Activated CD8-positive, alpha-beta memory T cell treated with anti-CD3 and anti-CD28 coated beads, Interleukin-2, amount 50 U/mL, for 24 hours (primary cell): ENCODE results near the gene FOXK1.
"Not testable (repeated sequence)": the region's sequence is repeated elsewhere in the genome, so short reads cannot be mapped to it uniquely, and the experiment has no call there.

Experiments used
- DNase-seq: peaks from one replicate; pipeline ENCODE4 v3.0.0-alpha.2; 2020; ENCODE audit errors: extremely low read depth

Gene FOXK1

DNA sequence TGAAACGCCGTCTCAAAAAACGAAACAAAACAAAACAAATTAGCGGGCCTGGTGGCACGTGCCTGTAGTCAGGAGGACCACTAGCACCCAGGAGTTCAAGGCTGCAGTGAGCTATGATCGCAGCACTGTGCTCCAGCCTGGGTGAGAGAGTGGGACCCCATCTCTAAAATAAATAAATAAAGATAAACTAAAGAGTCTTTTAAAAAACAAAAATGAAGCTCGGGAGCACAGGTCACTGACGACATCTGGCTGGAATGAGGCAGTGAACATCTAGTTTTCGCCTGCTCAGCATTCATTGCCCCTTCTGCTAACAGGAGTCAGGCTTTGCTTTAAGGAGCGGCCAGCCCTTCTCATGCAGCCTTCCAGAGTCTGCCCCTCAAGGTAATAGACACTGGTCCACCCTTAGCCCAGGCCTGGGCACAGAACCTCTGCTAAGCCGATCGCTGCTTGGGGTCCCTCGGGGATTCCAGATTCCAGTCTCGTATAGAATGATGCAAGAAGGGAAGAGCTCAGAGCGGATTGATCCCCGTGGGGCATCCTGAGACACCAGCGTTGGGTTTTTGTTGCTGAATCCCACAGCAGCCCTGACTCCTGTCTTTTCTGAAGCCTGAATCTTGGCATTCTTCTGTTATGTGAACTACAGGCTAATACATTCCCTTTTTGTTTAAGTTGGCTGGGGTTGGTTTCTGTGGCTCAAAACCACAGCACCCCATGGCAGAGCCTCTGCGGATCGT, 14.2 kb upstream of the FOXK1 start:
- no peak for DNase-seq

- no peak for DNase-seq
Observed at GRCh38 chr7:4668510-4668847, 13.6 kb upstream of the FOXK1 start.

- DNase-seq = no peak
Observed at GRCh38 chr7:4670791-4671190, 11.3 kb upstream of the FOXK1 start.

- DNase-seq = no peak
Observed at GRCh38 chr7:4675771-4676367, 6.2 kb upstream of the FOXK1 start.

- DNase-seq = not testable (repeated sequence)
Observed at GRCh38 chr7:4677518-4677917, 4.6 kb upstream of the FOXK1 start.

DNA sequence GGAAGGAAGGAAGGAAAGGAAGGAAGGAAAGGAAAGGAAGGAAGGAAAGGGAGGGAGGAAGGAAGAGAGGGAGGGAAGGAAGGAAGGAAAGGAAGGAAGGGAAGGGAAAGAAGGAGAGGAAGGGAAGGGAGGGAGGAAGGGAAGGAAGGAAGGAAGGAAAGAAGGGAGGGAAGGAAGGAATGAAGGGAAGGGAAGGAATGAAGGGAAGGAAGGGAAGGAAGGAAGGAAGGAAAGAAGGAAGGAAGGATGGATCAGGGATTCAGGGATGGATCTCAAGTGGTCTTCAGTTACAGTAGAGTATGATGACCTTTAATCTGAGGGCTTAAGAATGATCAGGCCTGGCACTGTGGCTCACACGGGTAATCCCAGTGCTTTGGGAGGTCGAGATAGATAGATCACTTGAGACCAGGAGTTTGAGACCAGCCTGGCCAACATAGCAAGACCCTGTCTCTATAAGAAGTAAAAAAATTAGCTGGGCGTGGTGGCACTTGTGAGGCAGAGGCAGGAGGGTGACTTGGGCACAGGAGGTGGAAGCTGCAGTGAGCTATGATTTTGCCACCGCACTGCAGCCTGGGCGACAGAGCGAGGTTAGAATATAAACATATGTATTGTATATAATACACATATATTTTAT, 760 bp upstream of the FOXK1 start:
- DNase-seq = no peak

DNA sequence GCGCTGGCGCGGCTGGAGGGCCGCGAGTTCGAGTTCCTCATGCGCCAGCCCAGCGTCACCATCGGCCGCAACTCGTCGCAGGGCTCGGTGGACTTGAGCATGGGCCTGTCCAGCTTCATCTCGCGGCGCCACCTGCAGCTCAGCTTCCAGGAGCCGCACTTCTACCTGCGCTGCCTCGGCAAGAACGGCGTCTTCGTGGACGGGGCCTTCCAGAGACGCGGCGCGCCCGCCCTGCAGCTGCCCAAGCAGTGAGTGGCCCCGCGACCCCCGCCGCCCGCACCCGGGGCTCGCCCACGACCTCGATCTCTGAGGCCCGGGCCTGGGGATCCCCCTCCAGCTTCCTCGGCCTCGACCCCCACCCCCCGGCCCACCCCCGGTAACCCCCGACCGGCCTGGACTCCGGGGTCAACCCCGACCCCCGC, 537 bp downstream of the FOXK1 start:
- no peak for DNase-seq

DNA sequence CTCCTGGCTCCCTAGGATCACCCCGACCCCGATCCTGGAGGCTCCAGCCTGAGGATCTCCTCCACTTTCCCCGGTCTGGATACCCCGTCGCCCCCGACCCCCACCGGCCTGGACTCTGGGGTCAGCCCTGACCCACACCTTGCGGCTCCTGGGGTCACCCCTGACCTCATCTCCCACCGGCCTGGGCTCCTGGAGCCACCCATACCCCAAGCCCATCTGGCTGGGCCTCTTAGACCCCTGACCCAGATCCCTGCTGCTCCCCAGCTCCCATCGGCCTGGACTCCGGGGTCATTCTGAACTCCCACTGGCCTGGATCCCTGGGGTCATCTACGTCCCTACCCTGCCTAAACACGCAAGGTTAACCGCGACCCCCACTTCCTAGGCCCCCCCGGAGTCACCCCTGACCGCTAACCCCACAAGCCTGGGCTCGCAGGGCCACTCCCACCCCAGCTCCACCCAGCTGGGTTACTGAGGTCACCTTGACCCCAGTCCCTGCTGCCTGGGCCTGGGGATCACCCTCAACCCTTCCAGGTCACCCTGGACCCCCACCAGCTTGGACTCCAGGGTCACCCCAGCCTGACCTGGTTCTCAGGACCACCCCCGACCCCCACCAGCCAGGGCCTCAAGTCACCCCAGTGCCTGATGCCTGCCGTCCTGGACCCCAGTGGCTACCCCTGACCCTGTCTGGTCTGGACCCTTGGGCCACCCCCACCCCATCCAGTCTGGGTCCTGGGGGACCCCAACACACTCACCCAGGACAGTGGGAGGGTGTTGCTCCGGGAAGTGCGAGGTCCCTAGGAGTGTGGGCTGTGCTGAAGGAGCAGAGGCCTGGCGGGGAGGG, 1.2 kb downstream of the FOXK1 start:
- no peak for DNase-seq

- DNase-seq = no peak
Observed at GRCh38 chr7:4683884-4684565, 1.9 kb downstream of the FOXK1 start.

GRCh38 chr7:4684846-4685245, 2.8 kb downstream of the FOXK1 start:
- no peak for DNase-seq

DNA sequence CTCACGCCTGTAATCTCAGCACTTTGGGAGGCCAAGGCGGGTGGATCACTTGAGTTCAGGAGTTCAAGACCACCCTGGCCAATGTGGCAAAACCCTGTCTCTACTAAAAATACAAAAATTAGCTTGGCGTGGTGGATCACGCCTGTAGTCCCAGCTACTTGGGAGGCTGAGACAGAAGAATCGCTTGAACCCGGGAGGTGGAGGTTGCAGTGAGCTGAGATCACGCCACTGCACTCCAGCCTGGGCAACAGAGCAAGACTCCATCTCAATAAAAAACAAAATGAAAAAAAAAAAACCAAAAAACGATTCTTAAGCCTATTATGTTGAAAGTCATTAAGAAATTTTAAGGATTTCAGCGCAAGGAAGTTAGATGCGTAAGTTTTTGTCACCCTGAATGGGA, 3.6 kb downstream of the FOXK1 start:
- not testable (repeated sequence) for DNase-seq

GRCh38 chr7:4687956-4688355, 5.9 kb downstream of the FOXK1 start:
- no peak for DNase-seq

DNA sequence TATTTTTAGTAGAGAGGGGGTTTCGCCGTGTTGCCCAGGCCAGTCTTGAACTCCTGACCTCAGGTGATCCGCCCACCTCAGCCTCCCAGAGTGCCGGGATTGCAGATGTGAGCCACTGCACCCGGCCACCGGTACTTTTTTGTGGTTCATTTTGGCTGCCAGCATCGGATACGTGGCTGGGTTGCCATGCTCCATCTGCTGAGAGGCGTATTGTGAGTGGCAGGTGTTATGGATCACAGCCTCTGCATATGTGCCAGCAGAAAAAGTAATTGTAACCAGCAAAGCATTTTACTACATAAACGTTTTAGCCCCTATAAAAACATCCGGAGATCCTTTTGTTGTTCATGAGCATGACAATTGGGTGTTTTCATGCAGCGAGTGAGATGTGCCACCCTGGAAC, 7.1 kb downstream of the FOXK1 start:
- DNase-seq = no peak

GRCh38 chr7:4689668-4690067, 7.6 kb downstream of the FOXK1 start:
- DNase-seq = no peak

- DNase-seq = no peak
Observed at GRCh38 chr7:4690953-4691856, 9.1 kb downstream of the FOXK1 start.

DNA sequence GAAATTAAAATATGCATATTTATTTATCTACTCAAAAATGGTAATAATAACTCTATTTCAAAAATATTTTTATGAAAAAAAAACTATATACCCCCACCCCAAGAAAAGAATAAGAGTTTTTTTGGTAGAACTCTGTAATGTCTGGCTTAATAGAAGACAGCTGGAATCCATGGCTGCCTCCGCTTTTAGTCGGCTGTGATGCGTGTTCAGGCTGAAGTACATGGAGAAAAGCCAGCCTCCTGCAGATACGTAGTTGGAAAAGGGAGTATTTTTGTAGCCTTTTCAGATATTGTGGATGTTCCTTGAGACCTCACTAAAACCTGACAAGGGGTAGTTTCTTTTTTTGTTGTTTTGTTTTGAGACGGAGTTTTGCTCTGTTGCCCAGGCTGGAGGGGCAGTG, 10.0 kb downstream of the FOXK1 start:
- DNase-seq = no peak

DNA sequence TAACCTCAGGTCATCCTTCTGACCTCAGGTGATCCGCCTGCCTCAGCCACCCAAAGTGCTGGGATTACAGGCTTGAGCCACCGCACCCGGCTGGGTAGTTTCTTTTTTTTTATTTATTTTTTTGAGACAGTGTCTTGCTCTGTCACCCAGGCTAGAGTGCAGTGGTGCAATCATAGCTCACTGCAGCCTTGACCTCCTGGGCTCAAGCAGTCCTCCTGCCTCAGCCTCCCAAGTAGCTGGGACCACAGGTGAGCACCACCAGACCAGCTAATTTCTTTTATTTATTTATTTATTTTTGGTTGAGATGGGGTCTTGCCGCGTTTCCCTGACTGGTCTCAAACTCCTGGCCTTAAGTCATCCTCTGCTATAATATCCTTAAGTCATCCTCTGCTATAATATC, 10.5 kb downstream of the FOXK1 start:
- not testable (repeated sequence) for DNase-seq

DNA sequence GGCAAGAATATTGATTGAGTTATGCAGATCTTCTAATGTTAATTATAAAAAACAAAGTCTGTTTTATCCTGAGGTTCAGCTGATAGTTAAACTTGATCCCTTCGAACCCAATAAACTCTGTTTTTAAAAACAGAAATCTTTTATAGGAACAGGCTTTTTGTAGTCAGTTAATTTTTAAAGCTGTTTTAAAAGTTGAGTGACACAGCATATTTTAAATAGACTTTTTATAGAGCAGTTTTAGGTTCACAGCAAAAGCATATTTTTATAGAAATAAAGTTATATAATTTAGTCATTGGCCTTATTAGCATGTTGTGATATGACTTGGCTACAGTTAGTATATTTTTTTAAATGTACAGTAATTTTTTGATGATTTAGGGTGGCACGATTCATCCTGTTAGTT, 11.1 kb downstream of the FOXK1 start:
- DNase-seq = no peak

DNA sequence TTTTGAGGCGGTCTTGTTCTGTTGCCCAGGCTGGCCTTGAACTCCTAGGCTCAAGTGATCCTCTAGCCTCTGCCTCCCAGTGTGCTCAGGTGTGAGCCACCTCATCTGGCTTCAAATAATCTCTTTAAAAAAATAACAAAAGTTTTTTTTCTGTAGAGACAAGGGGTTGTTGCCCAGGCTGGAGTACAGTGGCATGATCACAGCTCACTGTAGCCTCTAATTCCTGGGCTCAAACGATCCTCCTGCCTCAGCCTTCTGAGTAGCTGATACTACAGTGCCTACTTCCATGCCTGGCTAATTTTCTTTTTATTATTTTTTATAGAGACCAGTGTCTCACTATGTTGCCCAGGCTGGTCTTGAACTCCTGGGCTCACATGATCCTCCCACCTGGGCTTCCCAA, 11.7 kb downstream of the FOXK1 start:
- DNase-seq = no peak

- DNase-seq = no peak
Observed at GRCh38 chr7:4694305-4694704, 12.2 kb downstream of the FOXK1 start.
